ENCODE data around the gene PKD1L1.
"Not testable (repeated sequence)": the region's sequence is repeated elsewhere in the genome, so short reads cannot be mapped to it uniquely, and the experiment has no call there.

PKD1L1 gene

DNA sequence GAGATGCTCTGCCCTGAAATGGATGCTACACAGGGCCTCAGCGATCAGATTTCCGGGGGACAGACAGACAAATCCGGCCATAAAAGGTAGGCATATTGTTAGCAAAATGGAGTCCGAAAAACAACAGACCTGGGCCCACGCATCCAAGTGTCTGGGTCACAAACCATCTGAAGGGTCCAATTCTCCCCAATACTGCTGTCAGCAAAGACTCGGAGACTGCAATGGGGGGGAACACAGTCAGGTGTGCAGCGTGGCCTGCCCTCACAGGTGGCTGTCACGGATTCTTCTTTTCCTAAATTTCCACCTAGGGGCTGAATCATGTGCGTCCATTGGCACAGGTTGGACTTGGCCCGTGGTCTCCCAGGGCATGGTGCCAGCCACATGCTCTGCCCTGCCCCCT, 12.9 kb downstream of the PKD1L1 start:
- no peaks in the 10 kb centered on the region for H3K4me1 ChIP-seq (ENCODE audit: insufficient read depth, low read length)
- no peak overlapping the region for H3K27ac ChIP-seq (ENCODE audit: low read depth, low read length)

DNA sequence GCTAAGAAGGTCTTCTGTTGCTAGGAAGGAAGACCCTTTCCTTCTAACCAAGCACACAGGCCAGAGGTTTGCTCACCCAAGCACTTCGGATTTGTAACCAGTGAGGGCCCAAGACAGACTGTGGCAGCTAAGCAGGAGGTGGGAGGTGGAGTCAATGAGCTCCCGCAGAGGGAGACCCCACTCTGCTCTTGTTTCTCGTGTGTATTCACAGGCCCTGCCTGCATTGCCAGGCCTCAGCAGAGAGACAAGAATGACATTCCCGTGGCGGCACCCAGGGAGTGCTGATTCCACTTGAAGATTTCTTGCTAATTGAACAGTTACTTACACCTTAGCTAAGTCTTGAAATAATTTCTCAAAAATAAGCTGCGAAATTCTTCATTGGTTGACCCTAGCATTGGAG, 13.4 kb downstream of the PKD1L1 start:
- no peak overlapping the region for H3K4me3 ChIP-seq (ENCODE audit: low read depth in 1 of 2, low read length in 2 of 2)

More for the DNA sequence above, 12.9 kb downstream of the PKD1L1 start:
- Histone ChIP-seq H3K4me3 (ENCODE audit: low read depth in 1 of 2, low read length in 2 of 2) (no peak overlapping the region), H3K9me3 (ENCODE audit: low read length) (no peaks in the 10 kb centered on the region), H3K9ac (ENCODE audit: low read length) (no peak overlapping the region), H3K27me3 (ENCODE audit: control insufficient read depth in 1 of 2, insufficient read depth in 2 of 2, low read length in 2 of 2) (no peaks in the 10 kb centered on the region), H3K36me3 (ENCODE audit: insufficient read depth, low read length) (no peaks in the 10 kb centered on the region)

DNA sequence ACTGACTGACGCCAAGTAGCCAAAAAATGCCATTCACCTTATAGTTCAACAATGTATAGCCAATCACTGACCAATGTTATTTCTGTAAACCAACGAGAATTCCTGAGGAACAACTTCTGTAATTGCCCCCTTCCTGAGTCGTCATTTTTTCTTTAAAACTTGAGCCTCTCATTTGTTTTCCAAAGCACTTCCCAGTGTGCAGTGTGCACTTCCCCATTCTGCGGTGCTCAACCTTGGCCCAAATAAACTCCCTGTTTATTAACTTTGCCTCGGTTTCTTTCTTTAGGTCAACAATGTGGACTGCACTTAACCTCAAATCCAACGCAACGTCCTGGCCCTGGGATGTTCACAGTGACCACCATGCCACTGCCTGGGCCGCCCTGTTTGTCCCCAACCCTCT, 15.1 kb downstream of the PKD1L1 start:
- Histone ChIP-seq H3K9me3 (ENCODE audit: low read length) (no peaks in the 10 kb centered on the region), H3K36me3 (ENCODE audit: insufficient read depth, low read length) (no peaks in the 10 kb centered on the region), H3K4me3 (ENCODE audit: low read depth in 1 of 2, low read length in 2 of 2) (no peak overlapping the region), H3K4me1 (ENCODE audit: insufficient read depth, low read length) (no peaks in the 10 kb centered on the region), H3K27me3 (ENCODE audit: control insufficient read depth in 1 of 2, insufficient read depth in 2 of 2, low read length in 2 of 2) (no peaks in the 10 kb centered on the region), H3K27ac (ENCODE audit: low read depth, low read length) (no peak overlapping the region), H3K9ac (ENCODE audit: low read length) (no peak overlapping the region)

More for the DNA sequence above, 13.4 kb downstream of the PKD1L1 start:
- Histone ChIP-seq H3K27me3 (ENCODE audit: control insufficient read depth in 1 of 2, insufficient read depth in 2 of 2, low read length in 2 of 2) (no peaks in the 10 kb centered on the region), H3K36me3 (ENCODE audit: insufficient read depth, low read length) (no peaks in the 10 kb centered on the region), H3K9me3 (ENCODE audit: low read length) (no peaks in the 10 kb centered on the region), H3K4me1 (ENCODE audit: insufficient read depth, low read length) (no peaks in the 10 kb centered on the region), H3K27ac (ENCODE audit: low read depth, low read length) (no peak overlapping the region), H3K9ac (ENCODE audit: low read length) (no peak overlapping the region)

DNA sequence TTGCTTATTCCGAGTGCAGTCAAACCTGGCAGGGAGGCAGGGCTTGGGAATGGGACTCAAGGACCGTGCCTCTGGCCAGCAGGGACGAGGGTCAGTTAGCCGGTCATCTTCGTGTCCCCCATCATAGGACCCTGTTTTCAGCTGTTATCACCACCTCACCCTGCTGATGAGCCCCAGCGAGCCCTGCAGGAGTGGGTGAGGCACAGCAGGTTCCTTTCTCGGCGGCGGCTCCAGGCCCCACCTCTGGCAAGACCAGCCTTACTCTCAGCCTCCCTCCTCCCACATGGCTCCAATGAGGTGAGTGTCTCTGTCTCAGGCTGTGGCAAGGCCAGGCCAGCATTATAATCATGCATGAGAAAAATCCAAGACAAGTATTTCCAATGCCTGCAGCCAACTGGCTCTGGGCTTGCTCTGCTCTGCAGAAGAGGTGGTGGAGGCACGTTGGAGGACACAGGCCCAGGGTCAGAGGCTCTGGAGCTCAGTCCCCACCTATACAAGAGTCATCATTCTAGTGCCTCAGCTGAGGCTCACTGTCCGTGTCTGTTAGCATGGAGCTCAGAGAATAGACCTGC, 15.7 kb downstream of the PKD1L1 start:
- Histone ChIP-seq H3K27ac (ENCODE audit: low read depth, low read length) (no peak overlapping the region), H3K4me1 (ENCODE audit: insufficient read depth, low read length) (no peaks in the 10 kb centered on the region), H3K27me3 (ENCODE audit: control insufficient read depth in 1 of 2, insufficient read depth in 2 of 2, low read length in 2 of 2) (no peaks in the 10 kb centered on the region), H3K36me3 (ENCODE audit: insufficient read depth, low read length) (no peaks in the 10 kb centered on the region), H3K9ac (ENCODE audit: low read length) (no peak overlapping the region), H3K9me3 (ENCODE audit: low read length) (no peaks in the 10 kb centered on the region), H3K4me3 (ENCODE audit: low read depth in 1 of 2, low read length in 2 of 2) (no peak overlapping the region)

DNA sequence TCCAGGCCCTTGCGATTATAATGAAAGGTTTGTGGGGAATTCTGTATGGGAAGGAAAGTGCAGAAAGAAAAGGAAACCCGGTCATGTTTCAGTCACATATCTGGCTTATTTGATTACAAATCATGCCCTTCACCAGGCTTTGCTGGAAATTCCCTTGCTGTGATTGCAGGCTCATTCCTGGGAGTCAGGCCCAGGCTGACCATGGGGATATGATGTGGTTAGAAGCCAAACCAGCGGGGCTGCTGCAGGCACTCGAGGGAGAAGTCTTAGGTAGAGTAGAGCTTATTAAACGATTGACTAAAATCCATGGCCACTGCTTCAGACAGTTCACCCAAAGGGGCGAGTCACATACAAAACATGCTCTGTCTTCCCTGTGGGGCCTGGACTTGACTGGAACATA, 16.2 kb downstream of the PKD1L1 start:
- no peaks in the 10 kb centered on the region for H3K36me3 ChIP-seq (ENCODE audit: insufficient read depth, low read length)
- no peak overlapping the region for H3K27ac ChIP-seq (ENCODE audit: low read depth, low read length)
- no peak overlapping the region for H3K4me3 ChIP-seq (ENCODE audit: low read depth in 1 of 2, low read length in 2 of 2)
- H3K4me1 ChIP-seq (ENCODE audit: insufficient read depth, low read length) = no peaks in the 10 kb centered on the region
- H3K9ac ChIP-seq (ENCODE audit: low read length) = no peak overlapping the region
- no peaks in the 10 kb centered on the region for H3K27me3 ChIP-seq (ENCODE audit: control insufficient read depth in 1 of 2, insufficient read depth in 2 of 2, low read length in 2 of 2)
- H3K9me3 ChIP-seq (ENCODE audit: low read length) = no peaks in the 10 kb centered on the region

DNA sequence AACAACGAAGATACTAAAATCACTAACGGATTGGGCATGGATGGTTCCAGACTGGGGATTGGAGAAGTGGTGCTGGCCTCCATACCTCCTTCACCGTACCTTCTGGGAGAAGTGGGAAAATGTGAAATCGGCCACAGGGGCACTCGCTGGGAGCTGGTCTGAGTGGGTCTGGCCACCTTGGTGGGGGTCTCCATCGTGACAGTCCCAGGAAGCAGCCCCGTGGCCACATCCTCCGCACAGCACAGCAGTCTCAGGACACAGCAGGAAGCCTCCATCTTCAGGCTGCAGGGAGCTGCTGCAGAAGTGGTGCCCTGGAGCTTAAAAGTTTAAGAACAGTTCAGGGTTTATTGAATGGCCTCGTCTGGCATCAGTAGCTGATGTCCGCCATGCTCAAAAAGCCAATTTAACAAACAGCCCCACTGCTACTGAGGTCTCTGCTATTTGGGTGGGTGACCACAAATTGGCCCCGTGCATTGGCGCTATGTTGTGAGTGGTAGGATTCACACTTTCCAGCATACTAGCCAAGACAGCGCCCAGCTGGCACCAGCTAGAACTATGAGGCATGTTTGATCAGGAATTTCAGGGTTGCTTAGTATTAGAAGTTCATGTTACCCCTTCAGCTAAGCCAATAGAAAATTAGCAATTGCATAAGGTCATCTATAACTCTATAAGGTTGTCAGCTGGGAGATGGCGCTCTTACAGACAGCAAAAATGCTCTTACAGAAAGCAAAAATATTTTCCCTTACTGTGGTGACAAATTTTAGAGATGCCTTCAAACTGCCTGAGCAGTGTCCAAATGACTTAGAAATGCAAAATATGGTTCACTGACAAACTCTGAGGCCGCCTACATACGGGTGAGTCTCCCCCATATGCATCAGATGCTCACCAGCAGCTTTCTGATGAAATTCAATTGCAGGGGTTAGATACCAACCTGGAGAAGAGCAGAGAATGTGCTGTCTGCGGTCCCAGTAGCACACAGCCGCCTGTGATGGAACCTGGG, 17.0 kb downstream of the PKD1L1 start:
- H3K9me3 ChIP-seq (ENCODE audit: low read length) = no peaks in the 10 kb centered on the region
- no peak overlapping the region for H3K4me3 ChIP-seq (ENCODE audit: low read depth in 1 of 2, low read length in 2 of 2)
- H3K9ac ChIP-seq (ENCODE audit: low read length) = no peak overlapping the region
- H3K27ac ChIP-seq (ENCODE audit: low read depth, low read length) = no peak overlapping the region
- H3K36me3 ChIP-seq (ENCODE audit: insufficient read depth, low read length) = no peaks in the 10 kb centered on the region
- H3K4me1 ChIP-seq (ENCODE audit: insufficient read depth, low read length) = no peaks in the 10 kb centered on the region
- H3K27me3 ChIP-seq (ENCODE audit: control insufficient read depth in 1 of 2, insufficient read depth in 2 of 2, low read length in 2 of 2) = no peaks in the 10 kb centered on the region

DNA sequence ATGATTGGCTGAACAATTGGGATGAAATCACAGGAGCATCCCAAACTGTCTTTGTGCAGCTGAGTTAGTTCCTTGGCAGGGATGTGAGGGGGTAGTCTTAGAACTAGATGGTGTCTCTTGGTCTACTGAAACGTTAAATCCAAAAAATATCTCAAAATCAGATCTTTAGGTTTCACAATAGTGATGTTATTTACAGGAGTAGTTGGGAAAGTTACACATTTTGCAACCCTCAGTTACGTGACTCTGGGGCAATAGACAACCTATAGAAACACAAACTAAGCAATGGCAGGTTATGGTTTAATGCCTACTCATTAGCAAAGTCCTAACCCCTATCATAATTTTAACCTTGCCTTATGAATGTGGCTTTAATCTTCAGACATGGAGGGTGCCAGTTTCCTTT, 24.0 kb downstream of the PKD1L1 start:
- H3K4me3 ChIP-seq (ENCODE audit: low read depth in 1 of 2, low read length in 2 of 2) = no peak overlapping the region

DNA sequence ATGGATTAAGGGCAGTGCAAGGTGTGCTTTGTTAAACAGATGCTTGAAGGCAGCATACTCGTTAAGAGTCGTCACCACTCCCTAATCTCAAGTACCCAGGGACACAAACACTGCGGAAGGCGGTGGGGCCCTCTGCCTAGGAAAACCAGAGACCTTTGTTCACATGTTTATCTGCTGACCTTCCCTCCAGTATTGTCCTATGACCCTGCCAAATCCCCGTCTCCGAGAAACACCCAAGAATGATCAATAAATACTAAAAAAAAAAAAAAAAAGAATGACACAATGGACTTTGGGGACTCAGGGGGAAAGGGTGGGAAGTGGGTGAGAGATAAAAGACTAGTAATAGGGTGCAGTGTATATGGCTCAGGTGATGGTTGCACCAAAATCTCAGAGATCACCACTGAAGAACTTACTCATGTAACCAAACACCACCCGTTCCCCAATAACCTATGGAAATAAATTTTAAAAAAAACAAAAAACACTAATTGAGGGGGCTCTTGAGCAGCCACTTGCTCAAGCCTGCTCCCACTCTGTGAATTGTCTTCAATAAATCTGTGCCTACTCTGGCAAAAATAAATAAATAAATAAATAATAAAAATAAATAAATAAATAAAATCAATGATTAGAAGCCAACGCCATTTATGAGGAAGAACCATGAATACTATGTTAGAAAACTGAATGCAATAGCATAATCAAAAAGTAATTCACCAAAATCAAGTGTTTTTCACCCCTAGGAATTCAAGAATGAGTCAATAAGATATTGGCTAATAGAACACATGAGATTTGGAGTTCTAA, 25.0 kb downstream of the PKD1L1 start:
- H3K4me3 ChIP-seq (ENCODE audit: low read depth in 1 of 2, low read length in 2 of 2); H3K9ac ChIP-seq (ENCODE audit: low read length); H3K36me3 ChIP-seq (ENCODE audit: insufficient read depth, low read length); H3K27me3 ChIP-seq (ENCODE audit: control insufficient read depth in 1 of 2, insufficient read depth in 2 of 2, low read length in 2 of 2); H3K4me1 ChIP-seq (ENCODE audit: insufficient read depth, low read length); H3K27ac ChIP-seq (ENCODE audit: low read depth, low read length); H3K9me3 ChIP-seq (ENCODE audit: low read length): not testable (repeated sequence)

More for the DNA sequence above, 24.0 kb downstream of the PKD1L1 start:
- Histone ChIP-seq H3K27ac (ENCODE audit: low read depth, low read length) (no peak overlapping the region), H3K9me3 (ENCODE audit: low read length) (no peaks in the 10 kb centered on the region), H3K9ac (ENCODE audit: low read length) (no peak overlapping the region), H3K36me3 (ENCODE audit: insufficient read depth, low read length) (no peaks in the 10 kb centered on the region), H3K4me1 (ENCODE audit: insufficient read depth, low read length) (no peaks in the 10 kb centered on the region), H3K27me3 (ENCODE audit: control insufficient read depth in 1 of 2, insufficient read depth in 2 of 2, low read length in 2 of 2) (no peaks in the 10 kb centered on the region)

DNA sequence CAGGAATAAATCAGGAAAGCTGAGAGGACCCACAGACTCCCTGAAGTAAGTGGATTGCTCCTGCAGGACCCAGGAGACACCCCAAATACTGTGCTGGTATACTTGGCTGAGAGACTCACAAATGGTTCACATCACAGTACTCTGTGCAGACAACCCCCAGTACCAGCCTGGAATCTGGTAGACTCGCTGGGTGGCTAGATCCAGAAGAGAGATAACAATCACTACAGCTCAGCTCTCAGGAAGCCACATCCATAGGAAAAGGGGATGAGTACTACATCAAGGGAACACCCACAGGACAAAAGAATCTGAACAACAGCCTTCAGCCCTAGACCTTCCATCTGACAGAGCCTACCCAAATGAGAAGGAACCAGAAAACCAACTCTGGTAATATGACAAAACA, 31.8 kb downstream of the PKD1L1 start:
- H3K9me3 ChIP-seq (ENCODE audit: low read length); H3K27ac ChIP-seq (ENCODE audit: low read depth, low read length); H3K36me3 ChIP-seq (ENCODE audit: insufficient read depth, low read length); H3K4me3 ChIP-seq (ENCODE audit: low read depth in 1 of 2, low read length in 2 of 2); H3K4me1 ChIP-seq (ENCODE audit: insufficient read depth, low read length); H3K27me3 ChIP-seq (ENCODE audit: control insufficient read depth in 1 of 2, insufficient read depth in 2 of 2, low read length in 2 of 2); H3K9ac ChIP-seq (ENCODE audit: low read length): not testable (repeated sequence)

DNA sequence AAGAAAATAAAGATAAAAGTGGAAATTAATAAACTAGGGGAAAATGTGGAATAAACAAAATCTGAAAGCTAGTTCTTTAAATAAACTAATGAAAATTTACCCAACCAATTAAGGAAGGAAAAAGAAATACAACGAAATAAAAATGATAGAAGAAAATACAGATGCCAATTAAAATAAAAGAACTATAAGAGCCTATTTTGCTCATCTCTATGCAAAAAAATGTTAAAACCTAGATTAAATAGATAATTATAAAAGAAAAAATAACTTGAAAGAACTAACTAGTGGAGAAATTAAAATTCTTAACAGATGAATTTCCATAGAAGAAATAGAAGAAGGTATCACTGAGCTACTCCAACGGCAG, 32.7 kb downstream of the PKD1L1 start:
- no peak overlapping the region for H3K4me3 ChIP-seq (ENCODE audit: low read depth in 1 of 2, low read length in 2 of 2)
- no peaks in the 10 kb centered on the region for H3K36me3 ChIP-seq (ENCODE audit: insufficient read depth, low read length)
- H3K27ac ChIP-seq (ENCODE audit: low read depth, low read length) = no peak overlapping the region
- no peak overlapping the region for H3K9ac ChIP-seq (ENCODE audit: low read length)
- no peaks in the 10 kb centered on the region for H3K4me1 ChIP-seq (ENCODE audit: insufficient read depth, low read length)
- no peaks in the 10 kb centered on the region for H3K27me3 ChIP-seq (ENCODE audit: control insufficient read depth in 1 of 2, insufficient read depth in 2 of 2, low read length in 2 of 2)
- no peaks in the 10 kb centered on the region for H3K9me3 ChIP-seq (ENCODE audit: low read length)

DNA sequence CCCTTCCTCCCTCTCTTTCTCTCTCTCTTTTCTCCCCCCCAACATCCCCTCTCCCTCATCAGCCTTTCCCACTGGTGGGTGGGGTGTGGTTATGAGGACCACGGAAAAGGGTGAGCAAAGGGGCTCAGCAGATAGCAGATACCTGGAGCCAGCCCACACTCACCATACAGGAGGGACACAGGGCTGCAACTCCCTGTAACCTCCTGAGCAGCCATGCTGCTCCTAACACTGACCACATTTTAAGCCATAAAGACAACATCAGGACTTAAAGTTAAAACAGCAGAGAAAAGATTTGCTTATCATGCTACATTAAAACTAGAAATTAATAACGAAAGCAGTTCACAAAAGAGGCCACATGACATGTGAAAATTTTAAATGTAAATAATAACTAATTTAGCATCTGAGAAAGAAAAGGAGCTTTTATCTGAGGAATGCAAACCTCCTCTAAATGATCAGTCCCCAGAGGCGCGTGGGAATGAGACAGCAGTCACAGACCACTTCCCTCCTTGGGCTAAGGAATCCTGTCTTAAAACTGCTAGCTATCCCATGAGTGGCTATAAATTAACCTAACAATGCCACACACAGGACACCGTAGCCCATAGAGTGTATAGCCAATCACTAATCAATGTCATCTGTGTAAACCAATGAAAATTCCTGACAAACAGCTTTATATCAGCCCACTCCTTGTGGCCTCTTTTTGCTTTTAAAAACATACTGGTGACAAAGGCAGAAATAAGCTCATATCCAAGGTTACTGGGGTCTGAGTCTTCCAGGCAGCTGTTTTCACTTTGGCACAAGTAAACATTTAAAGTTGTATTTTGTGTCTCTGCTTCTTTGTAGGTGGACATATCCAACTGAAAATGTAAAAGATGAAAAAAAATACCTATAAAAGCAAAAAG, 33.3 kb downstream of the PKD1L1 start:
- Histone ChIP-seq H3K9me3 (ENCODE audit: low read length) (no peaks in the 10 kb centered on the region), H3K4me1 (ENCODE audit: insufficient read depth, low read length) (no peaks in the 10 kb centered on the region), H3K4me3 (ENCODE audit: low read depth in 1 of 2, low read length in 2 of 2) (no peak overlapping the region), H3K27ac (ENCODE audit: low read depth, low read length) (no peak overlapping the region), H3K27me3 (ENCODE audit: control insufficient read depth in 1 of 2, insufficient read depth in 2 of 2, low read length in 2 of 2) (no peaks in the 10 kb centered on the region), H3K36me3 (ENCODE audit: insufficient read depth, low read length) (no peaks in the 10 kb centered on the region), H3K9ac (ENCODE audit: low read length) (no peak overlapping the region)
